ENCODE results near the gene WDR31. TPM values are rescaled to one million over a fixed set of nuclear protein-coding genes. Genes with fewer than 3 reads are reported as not detected.

Gene WDR31
- total RNA-seq, 1 donor from 2014 or later, result 1.7 TPM

DNA sequence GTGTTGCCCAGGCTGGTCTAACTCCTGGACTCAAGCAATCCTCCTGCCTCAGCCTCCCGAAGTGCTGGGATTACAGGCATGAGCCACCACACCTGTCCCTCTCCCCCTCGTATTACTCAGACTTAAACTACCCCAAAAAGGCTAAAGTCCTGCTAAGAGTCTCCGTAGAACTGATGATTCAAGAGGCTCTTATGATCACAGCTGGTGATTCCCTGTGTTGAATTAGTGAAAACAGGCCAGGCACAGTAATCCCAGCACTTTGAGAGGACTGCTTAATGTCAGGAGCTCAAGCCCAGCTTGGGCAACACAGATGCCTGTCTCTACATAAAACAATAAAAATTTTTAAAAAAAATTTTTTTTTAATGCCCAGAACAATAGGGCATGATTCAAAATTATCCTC, 73.9 kb downstream of the WDR31 start:
- no peak overlapping the region for H3K27ac Mint-ChIP-seq (ENCODE audit: unreplicated experiment)
- TF ChIP-seq, protein P1, sequence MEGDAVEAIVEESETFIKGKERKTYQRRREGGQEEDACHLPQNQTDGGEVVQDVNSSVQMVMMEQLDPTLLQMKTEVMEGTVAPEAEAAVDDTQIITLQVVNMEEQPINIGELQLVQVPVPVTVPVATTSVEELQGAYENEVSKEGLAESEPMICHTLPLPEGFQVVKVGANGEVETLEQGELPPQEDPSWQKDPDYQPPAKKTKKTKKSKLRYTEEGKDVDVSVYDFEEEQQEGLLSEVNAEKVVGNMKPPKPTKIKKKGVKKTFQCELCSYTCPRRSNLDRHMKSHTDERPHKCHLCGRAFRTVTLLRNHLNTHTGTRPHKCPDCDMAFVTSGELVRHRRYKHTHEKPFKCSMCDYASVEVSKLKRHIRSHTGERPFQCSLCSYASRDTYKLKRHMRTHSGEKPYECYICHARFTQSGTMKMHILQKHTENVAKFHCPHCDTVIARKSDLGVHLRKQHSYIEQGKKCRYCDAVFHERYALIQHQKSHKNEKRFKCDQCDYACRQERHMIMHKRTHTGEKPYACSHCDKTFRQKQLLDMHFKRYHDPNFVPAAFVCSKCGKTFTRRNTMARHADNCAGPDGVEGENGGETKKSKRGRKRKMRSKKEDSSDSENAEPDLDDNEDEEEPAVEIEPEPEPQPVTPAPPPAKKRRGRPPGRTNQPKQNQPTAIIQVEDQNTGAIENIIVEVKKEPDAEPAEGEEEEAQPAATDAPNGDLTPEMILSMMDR (IDR thresholded peaks at IDR 0.05), result no peak
- no peak overlapping the region for H3K4me3 Mint-ChIP-seq (ENCODE audit: unreplicated experiment)
- peaks cover 4% of the 10 kb centered on the region for H3K4me1 Mint-ChIP-seq (ENCODE audit: low read depth)
- H3K9me3 Mint-ChIP-seq (ENCODE audit: low read depth), result no peaks in the 10 kb centered on the region
- H3K36me3 Mint-ChIP-seq (ENCODE audit: low read depth), result peaks cover 19% of the 10 kb centered on the region
- H3K27me3 Mint-ChIP-seq (ENCODE audit: low read depth), result no peaks in the 10 kb centered on the region
- DNase-seq (ENCODE audit: low spot score), result no peak

Other genes with a start within 250 kb of the WDR31 start
- gene SLC31A2, start 189.3 kb downstream of the WDR31 start, total RNA-seq, result 4.2 to 6.1 TPM (median 5.8 TPM) in 3 replicates
- gene FKBP15, start 119.0 kb downstream of the WDR31 start, total RNA-seq, result 26.0 to 33.6 TPM (median 27.6 TPM) in 3 replicates
- 30.9 to 39.6 TPM (median 38.6 TPM) in 3 replicates for gene SLC31A1, start 118.7 kb downstream of the WDR31 start, total RNA-seq
- gene CDC26, start 64.7 kb downstream of the WDR31 start, total RNA-seq, result 18.8 to 25.4 TPM (median 20.1 TPM) in 3 replicates
- gene PRPF4, start 64.6 kb downstream of the WDR31 start, total RNA-seq, result 18.2 to 23.7 TPM (median 20.8 TPM) in 3 replicates
- not detected in 3 replicates for gene RNF183, start 36.9 kb downstream of the WDR31 start, total RNA-seq
- gene BSPRY, start 9.3 kb upstream of the WDR31 start, total RNA-seq, result not detected in 3 replicates
- gene HDHD3, start 36.7 kb upstream of the WDR31 start, total RNA-seq, result 9.1 to 10.7 TPM (median 10.2 TPM) in 3 replicates
- gene ALAD, start 61.0 kb upstream of the WDR31 start, total RNA-seq, result 21.8 to 33.0 TPM (median 22.6 TPM) in 3 replicates
- gene POLE3, start 70.4 kb upstream of the WDR31 start, total RNA-seq, result 28.4 to 41.7 TPM (median 29.5 TPM) in 3 replicates
- gene C9orf43, start 70.5 kb upstream of the WDR31 start, total RNA-seq, result 0.19 to 0.37 TPM in 2 of 3 replicates, not detected in the other
- gene RGS3, start 123.5 kb upstream of the WDR31 start, total RNA-seq, result 33.8 to 58.2 TPM (median 55.2 TPM) in 3 replicates

Data from chondrocyte (in vitro differentiated cells).